Mesenchymal stem cell (in vitro differentiated cells and primary cell): ENCODE results near the gene RTN4RL2.
A peak's percentile ranks its signal among the peaks of the same experiment; 100 is the strongest.

Experiments used
- DNase-seq: peaks from one replicate; pipeline ENCODE4 v3.0.0-alpha.2; 2013
- H2AFZ ChIP-seq: one replicate; pipeline ENCODE4 v1.6.1; 2013; ENCODE audit warnings: low read depth, mild to moderate bottlenecking, control low read depth, inconsistent platforms, low read length, moderate library complexity
- H2AK5ac ChIP-seq: 2 replicates; pipeline ENCODE4 v1.6.1; 2013; ENCODE audit warnings: low read length, moderate library complexity, mild to moderate bottlenecking, inconsistent platforms; ENCODE audit not compliant: severe bottlenecking
- H2BK120ac ChIP-seq: one replicate; pipeline ENCODE4 v1.6.1; 2013; ENCODE audit warnings: low read depth, mild to moderate bottlenecking, inconsistent platforms, low read length, moderate library complexity
- H2BK12ac ChIP-seq, 2 experiments: one replicate each; pipeline ENCODE4 v1.6.1; 2013; ENCODE audit warnings: inconsistent platforms in 2 of 2, low read length in 2 of 2, mild to moderate bottlenecking in 2 of 2, moderate library complexity in 2 of 2, control low read depth in 1 of 2
- H2BK15ac ChIP-seq: one replicate; pipeline ENCODE4 v1.6.1; 2013; ENCODE audit warnings: mild to moderate bottlenecking, low read depth, inconsistent platforms; ENCODE audit not compliant: poor library complexity, severe bottlenecking
- H2BK5ac ChIP-seq: 2 replicates; pipeline ENCODE4 v1.6.1; 2013; ENCODE audit warnings: low read depth, mild to moderate bottlenecking, low read length, control low read depth, inconsistent platforms; ENCODE audit not compliant: poor library complexity, severe bottlenecking
- H3K14ac ChIP-seq, 2 experiments: one replicate each; pipeline ENCODE4 v1.6.1; 2013; ENCODE audit warnings: inconsistent platforms in 2 of 2, low read length in 2 of 2, control low read depth in 1 of 2, mild to moderate bottlenecking in 1 of 2, moderate library complexity in 1 of 2
- H3K18ac ChIP-seq, 2 experiments: one replicate each; pipeline ENCODE4 v1.6.1; 2013; ENCODE audit warnings: inconsistent platforms in 2 of 2, low read length in 2 of 2, control low read depth in 1 of 2, low read depth in 1 of 2, mild to moderate bottlenecking in 1 of 2
- H3K23ac ChIP-seq, 2 experiments: one replicate each; pipeline ENCODE4 v1.6.1; 2013; ENCODE audit warnings: inconsistent platforms in 2 of 2, low read length in 2 of 2, mild to moderate bottlenecking in 2 of 2, moderate library complexity in 2 of 2, control low read depth in 1 of 2
- H3K27ac ChIP-seq: 2 replicates; pipeline ENCODE4 v1.5.1; 2013; ENCODE audit warnings: mild to moderate bottlenecking, moderate library complexity, low read length, control low read depth, inconsistent platforms; ENCODE audit not compliant: poor library complexity, severe bottlenecking
- H3K27me3 ChIP-seq, 2 experiments: 2 replicates each; pipeline versions ENCODE4 v1.6.1 to v1.7.0; 2013; ENCODE audit warnings: low read length in 2 of 2, mild to moderate bottlenecking in 2 of 2, moderate library complexity in 2 of 2, control low read depth in 1 of 2, inconsistent platforms in 1 of 2; ENCODE audit not compliant: control insufficient read depth in 1 of 2, insufficient read depth in 1 of 2
- H3K36me3 ChIP-seq, 2 experiments: 2 replicates each; pipeline versions ENCODE4 v1.6.1 to v1.7.0; 2013; ENCODE audit warnings: low read length in 2 of 2, control low read depth in 1 of 2, inconsistent platforms in 1 of 2, low read depth in 1 of 2, mild to moderate bottlenecking in 1 of 2; ENCODE audit not compliant: insufficient read depth in 2 of 2, control insufficient read depth in 1 of 2
- H3K4ac ChIP-seq, 2 experiments: one replicate each; pipeline ENCODE4 v1.6.1; 2013; ENCODE audit warnings: inconsistent platforms in 2 of 2, low read length in 2 of 2, mild to moderate bottlenecking in 2 of 2, moderate library complexity in 2 of 2, control low read depth in 1 of 2, low read depth in 1 of 2
- H3K4me1 ChIP-seq: 2 replicates; pipeline ENCODE4 v1.6.1; 2013; ENCODE audit warnings: low read depth, low read length, control low read depth; ENCODE audit not compliant: control insufficient read depth, insufficient read depth
- H3K4me2 ChIP-seq: 2 replicates; pipeline ENCODE4 v1.6.1; 2013; ENCODE audit warnings: low read length, mild to moderate bottlenecking, inconsistent platforms; ENCODE audit not compliant: poor library complexity, severe bottlenecking
- H3K4me3 ChIP-seq, 2 experiments: 2 replicates each; pipeline versions ENCODE4 v1.5.1 to v1.7.0; 2013; ENCODE audit warnings: low read length in 2 of 2, mild to moderate bottlenecking in 2 of 2, control low read depth in 1 of 2, low read depth in 1 of 2; ENCODE audit not compliant: insufficient read depth in 1 of 2
- H3K79me1 ChIP-seq: replicated peaks from 2 replicates; pipeline ENCODE4 v1.6.1; 2013; ENCODE audit warnings: mild to moderate bottlenecking, control low read depth, low read length, inconsistent platforms; ENCODE audit not compliant: poor library complexity, severe bottlenecking
- H3K9ac ChIP-seq: 2 replicates; pipeline ENCODE4 v1.7.0; 2013; ENCODE audit warnings: mild to moderate bottlenecking, low read length, moderate library complexity
- H3K9me3 ChIP-seq: 2 replicates; pipeline ENCODE4 v1.7.0; 2013; ENCODE audit warnings: mild to moderate bottlenecking, low read length; ENCODE audit not compliant: control insufficient read depth
- H4K8ac ChIP-seq: one replicate; pipeline ENCODE4 v1.6.1; 2013; ENCODE audit warnings: inconsistent platforms, mild to moderate bottlenecking, low read length, moderate library complexity
- H4K91ac ChIP-seq: one replicate; pipeline ENCODE4 v1.6.1; 2013; ENCODE audit warnings: mild to moderate bottlenecking, low read length, inconsistent platforms
- WGBS: methylation state at CpG from one replicate; pipeline ENCODE4 v1.1.7; 2013; ENCODE audit warnings: mixed read lengths; 5-methylcytosine and 5-hydroxymethylcytosine counted together

RTN4RL2 gene

GRCh38 chr11:57457643-57458023 is 2.7 kb upstream of the RTN4RL2 start:
- Histone ChIP-seq H3K4me3 (no peak overlapping the region), H2BK5ac (no peak overlapping the region), H4K8ac (no peak overlapping the region), H4K91ac (no peak overlapping the region), H3K18ac (no peak overlapping the region), H2AFZ (no peak overlapping the region), H3K36me3 (no peaks in the 10 kb centered on the region), H3K4me1 (peaks cover 23% of the 10 kb centered on the region), H2AK5ac (no peak overlapping the region), H3K23ac (no peak overlapping the region), H3K14ac (no peak overlapping the region), H3K79me1 (no peaks in the 10 kb centered on the region), H3K9me3 (no peaks in the 10 kb centered on the region), H3K27me3 (peaks cover 15 to 83% of the 10 kb centered on the region in 2 experiments), H3K4ac (no peak overlapping the region), H3K4me2 (no peak overlapping the region), H2BK120ac (no peak overlapping the region), H2BK12ac (no peak overlapping the region), H3K9ac (peak overlapping the region; percentile 37), H2BK15ac (no peak overlapping the region), H3K27ac (no peak overlapping the region)
- 27% methylated on average over 1 of the region's 7 CpGs for WGBS
- DNase-seq: no peak

GRCh38 chr11:57458060-57458409 is 2.3 kb upstream of the RTN4RL2 start:
- H3K23ac ChIP-seq: no peak overlapping the region
- H2BK5ac ChIP-seq: no peak overlapping the region
- H4K8ac ChIP-seq: no peak overlapping the region
- H3K14ac ChIP-seq: no peak overlapping the region
- peak overlapping the region in 1 of 2 experiments; percentile 37 for H3K4me3 ChIP-seq
- no peak overlapping the region for H2BK120ac ChIP-seq
- H3K27ac ChIP-seq: no peak overlapping the region
- H3K36me3 ChIP-seq: no peaks in the 10 kb centered on the region
- no peak overlapping the region for H3K18ac ChIP-seq
- H2BK15ac ChIP-seq: no peak overlapping the region
- no peak overlapping the region for H2BK12ac ChIP-seq
- 4% methylated on average over 10 of the region's 16 CpGs for WGBS
- H2AFZ ChIP-seq: no peak overlapping the region
- H3K4ac ChIP-seq: no peak overlapping the region
- no peak overlapping the region for H2AK5ac ChIP-seq
- H3K9ac ChIP-seq: no peak overlapping the region
- H3K27me3 ChIP-seq: peaks cover 15 to 83% of the 10 kb centered on the region in 2 experiments
- no peaks in the 10 kb centered on the region for H3K9me3 ChIP-seq
- no peaks in the 10 kb centered on the region for H3K79me1 ChIP-seq
- peaks cover 23% of the 10 kb centered on the region for H3K4me1 ChIP-seq
- H4K91ac ChIP-seq: no peak overlapping the region
- no peak for DNase-seq
- peak overlapping the region; percentile 14 for H3K4me2 ChIP-seq

GRCh38 chr11:57458410-57459163 is 1.7 kb upstream of the RTN4RL2 start:
- 2% methylated on average over 40 of the region's 44 CpGs for WGBS
- H2AFZ ChIP-seq: no peak overlapping the region
- peak overlapping the region; percentile 77 for H3K9ac ChIP-seq
- H3K79me1 ChIP-seq: no peaks in the 10 kb centered on the region
- peak; percentile 38 for DNase-seq
- H3K4me1 ChIP-seq: peaks cover 23% of the 10 kb centered on the region
- H3K9me3 ChIP-seq: no peaks in the 10 kb centered on the region
- no peak overlapping the region for H2BK5ac ChIP-seq
- H2BK120ac ChIP-seq: no peak overlapping the region
- no peak overlapping the region for H4K91ac ChIP-seq
- no peak overlapping the region for H2BK15ac ChIP-seq
- H3K14ac ChIP-seq: no peak overlapping the region
- peaks cover 15 to 83% of the 10 kb centered on the region in 2 experiments for H3K27me3 ChIP-seq
- H3K27ac ChIP-seq: no peak overlapping the region
- no peak overlapping the region for H3K18ac ChIP-seq
- H3K4me2 ChIP-seq: peak overlapping the region; percentile 39
- H2AK5ac ChIP-seq: no peak overlapping the region
- peak overlapping the region in 1 of 2 experiments; percentile 80 for H3K4me3 ChIP-seq
- no peak overlapping the region for H2BK12ac ChIP-seq
- no peaks in the 10 kb centered on the region for H3K36me3 ChIP-seq
- no peak overlapping the region for H4K8ac ChIP-seq
- no peak overlapping the region for H3K23ac ChIP-seq
- H3K4ac ChIP-seq: no peak overlapping the region

GRCh38 chr11:57459164-57460021 is 935 bp upstream of the RTN4RL2 start:
- Histone ChIP-seq H3K36me3 (no peaks in the 10 kb centered on the region), H2BK12ac (no peak overlapping the region), H3K79me1 (no peaks in the 10 kb centered on the region), H3K9ac (peak overlapping the region; percentile 77), H2BK120ac (no peak overlapping the region), H3K4me3 (peak overlapping the region in 1 of 2 experiments; percentile 80), H2BK5ac (no peak overlapping the region), H4K91ac (no peak overlapping the region), H3K18ac (no peak overlapping the region), H3K4ac (no peak overlapping the region), H3K27ac (no peak overlapping the region), H3K14ac (no peak overlapping the region), H4K8ac (no peak overlapping the region), H3K9me3 (no peaks in the 10 kb centered on the region), H3K4me2 (peak overlapping the region; percentile 39), H3K23ac (peak overlapping the region in 1 of 2 experiments; percentile 90), H2AFZ (no peak overlapping the region), H2BK15ac (no peak overlapping the region), H3K27me3 (peaks cover 15 to 86% of the 10 kb centered on the region in 2 experiments), H2AK5ac (no peak overlapping the region), H3K4me1 (peaks cover 23% of the 10 kb centered on the region)
- peak; percentile 24 for DNase-seq
- under 1% methylated on average over 54 of the region's 62 CpGs for WGBS
